MM.1S (cell line): Measurements from ENCODE around the gene TFR2.

ENCODE experiments used
- EZH2 ChIP-seq: fragments of 300-600 bp; sonication (generic); optimal IDR thresholded peaks from 2 replicates; pipeline ENCODE3; 2017; ENCODE audit warnings: low read depth, mild to moderate bottlenecking, antibody characterized with exemption, low read length, mixed read lengths
- EZH2phosphoT487 ChIP-seq: fragments of 300-600 bp; sonication (generic); IDR thresholded peaks from 2 replicates; pipeline ENCODE4 v1.6.1; 2018; ENCODE audit warnings: antibody characterized with exemption, low read length
- TF ChIP-seq, protein P1 (sequence below): fragments of 300-600 bp; sonication (generic); IDR thresholded peaks from 2 replicates; pipeline ENCODE4 v1.5.1; 2016; ENCODE audit warnings: antibody characterized with exemption, low read length, mixed read lengths

DNA sequence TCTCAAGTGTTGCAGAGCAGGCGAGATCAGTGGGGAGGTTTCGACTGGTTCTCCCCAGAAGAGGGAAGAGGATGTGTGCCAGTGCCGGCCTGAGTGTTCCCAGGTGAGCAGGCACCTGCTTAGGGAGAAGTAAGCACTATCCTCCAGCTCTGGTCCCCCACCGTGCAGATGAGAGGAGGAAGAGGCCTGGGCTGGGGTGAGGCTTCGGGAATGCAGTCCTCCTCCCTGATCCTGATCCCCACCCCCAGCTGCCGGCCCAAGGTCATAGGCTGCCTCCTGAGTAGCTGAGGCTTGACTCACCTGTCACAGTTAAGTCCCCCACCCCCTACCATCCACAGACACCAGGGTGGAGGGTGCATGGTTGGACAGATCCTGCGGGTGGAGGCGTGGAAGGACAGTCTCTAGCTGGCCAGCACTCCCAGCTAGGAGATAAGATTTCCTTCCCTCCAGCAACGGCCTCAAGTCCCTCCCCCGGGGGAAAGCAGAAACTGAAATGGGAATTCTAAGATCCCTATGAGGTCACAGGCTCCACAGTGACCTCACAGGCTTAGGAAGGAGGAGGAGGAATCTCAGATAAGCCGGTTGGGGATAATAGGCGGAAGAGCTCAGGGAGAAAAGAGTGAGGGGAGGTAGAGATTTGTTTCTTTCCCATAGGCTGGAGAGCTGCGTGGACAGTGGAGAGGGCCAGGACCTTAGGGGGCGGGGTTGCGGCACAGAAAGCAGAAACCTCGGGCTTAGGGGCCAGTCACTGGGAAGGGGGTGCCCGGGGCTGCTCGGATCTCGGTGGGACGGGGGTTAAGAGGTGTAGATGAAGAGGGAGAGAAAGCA lies 56.5 kb downstream of the TFR2 start:
- TF ChIP-seq, protein P1, sequence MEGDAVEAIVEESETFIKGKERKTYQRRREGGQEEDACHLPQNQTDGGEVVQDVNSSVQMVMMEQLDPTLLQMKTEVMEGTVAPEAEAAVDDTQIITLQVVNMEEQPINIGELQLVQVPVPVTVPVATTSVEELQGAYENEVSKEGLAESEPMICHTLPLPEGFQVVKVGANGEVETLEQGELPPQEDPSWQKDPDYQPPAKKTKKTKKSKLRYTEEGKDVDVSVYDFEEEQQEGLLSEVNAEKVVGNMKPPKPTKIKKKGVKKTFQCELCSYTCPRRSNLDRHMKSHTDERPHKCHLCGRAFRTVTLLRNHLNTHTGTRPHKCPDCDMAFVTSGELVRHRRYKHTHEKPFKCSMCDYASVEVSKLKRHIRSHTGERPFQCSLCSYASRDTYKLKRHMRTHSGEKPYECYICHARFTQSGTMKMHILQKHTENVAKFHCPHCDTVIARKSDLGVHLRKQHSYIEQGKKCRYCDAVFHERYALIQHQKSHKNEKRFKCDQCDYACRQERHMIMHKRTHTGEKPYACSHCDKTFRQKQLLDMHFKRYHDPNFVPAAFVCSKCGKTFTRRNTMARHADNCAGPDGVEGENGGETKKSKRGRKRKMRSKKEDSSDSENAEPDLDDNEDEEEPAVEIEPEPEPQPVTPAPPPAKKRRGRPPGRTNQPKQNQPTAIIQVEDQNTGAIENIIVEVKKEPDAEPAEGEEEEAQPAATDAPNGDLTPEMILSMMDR = no peak
- TF ChIP-seq EZH2 (no peak), EZH2phosphoT487 (no peak)
